Stimulated activated CD4-positive, alpha-beta T cell treated with anti-CD3 and anti-CD28 coated beads, Interleukin-15, amount 100 ng/mL, for 48 hours (primary cell): ENCODE measurements around the gene UBASH3A.

Experiments used
- DNase-seq, 2 donors: peaks; one replicate each; pipeline ENCODE4 v3.0.0-alpha.2; 2020; ENCODE audit warnings: low read depth in 2 of 2

UBASH3A gene

GRCh38 chr21:42374864-42375499, 28.7 kb upstream of the UBASH3A start:
- peak in 1 of 2 donors; percentile 8 for DNase-seq

- DNase-seq: no peak
These were observed 28.2 kb upstream of the UBASH3A start for GRCh38 chr21:42375506-42375905.

GRCh38 chr21:42375966-42376337, 27.8 kb upstream of the UBASH3A start:
- no peak for DNase-seq

- DNase-seq: no peak
These were observed 27.2 kb upstream of the UBASH3A start for GRCh38 chr21:42376338-42376982.

- no peak for DNase-seq
These were observed 26.3 kb upstream of the UBASH3A start for GRCh38 chr21:42377211-42377950.

GRCh38 chr21:42377951-42378340, 25.8 kb upstream of the UBASH3A start:
- no peak for DNase-seq

GRCh38 chr21:42378418-42378817, 25.3 kb upstream of the UBASH3A start:
- no peak for DNase-seq

- DNase-seq: no peak
These were observed 24.1 kb upstream of the UBASH3A start for GRCh38 chr21:42379426-42380215.

GRCh38 chr21:42381347-42381984, 22.2 kb upstream of the UBASH3A start:
- peak in 1 of 2 donors; percentile 36 for DNase-seq

- DNase-seq: no peak
These were observed 20.8 kb upstream of the UBASH3A start for GRCh38 chr21:42382915-42383314.

- DNase-seq: no peak
These were observed 20.4 kb upstream of the UBASH3A start for GRCh38 chr21:42383331-42383730.

- no peak for DNase-seq
These were observed 19.4 kb upstream of the UBASH3A start for GRCh38 chr21:42384156-42384945.

- DNase-seq: no peak
These were observed 18.7 kb upstream of the UBASH3A start for GRCh38 chr21:42384989-42385388.

GRCh38 chr21:42385619-42386018, 18.1 kb upstream of the UBASH3A start:
- DNase-seq: no peak

GRCh38 chr21:42386034-42386591, 17.6 kb upstream of the UBASH3A start:
- DNase-seq: no peak

GRCh38 chr21:42387164-42387563, 16.5 kb upstream of the UBASH3A start:
- DNase-seq: no peak

GRCh38 chr21:42387843-42388340, 15.8 kb upstream of the UBASH3A start:
- no peak for DNase-seq

- DNase-seq: no peak
These were observed 14.8 kb upstream of the UBASH3A start for GRCh38 chr21:42388740-42389448.

GRCh38 chr21:42389449-42389835, 14.3 kb upstream of the UBASH3A start:
- DNase-seq: no peak

- DNase-seq: no peak
These were observed 13.5 kb upstream of the UBASH3A start for GRCh38 chr21:42390193-42390592.
